ENCODE measurements around the gene SRPX2. TPM values are rescaled to one million over a fixed set of nuclear protein-coding genes. Genes with fewer than 3 reads are reported as not detected.

The SRPX2 gene
- total and polyA plus RNA-seq, 2 of the 13 experiments (the other 11 are each of a cell fraction or from before 2014, with no cell fraction given): 1.5 to 6.7 TPM

DNA sequence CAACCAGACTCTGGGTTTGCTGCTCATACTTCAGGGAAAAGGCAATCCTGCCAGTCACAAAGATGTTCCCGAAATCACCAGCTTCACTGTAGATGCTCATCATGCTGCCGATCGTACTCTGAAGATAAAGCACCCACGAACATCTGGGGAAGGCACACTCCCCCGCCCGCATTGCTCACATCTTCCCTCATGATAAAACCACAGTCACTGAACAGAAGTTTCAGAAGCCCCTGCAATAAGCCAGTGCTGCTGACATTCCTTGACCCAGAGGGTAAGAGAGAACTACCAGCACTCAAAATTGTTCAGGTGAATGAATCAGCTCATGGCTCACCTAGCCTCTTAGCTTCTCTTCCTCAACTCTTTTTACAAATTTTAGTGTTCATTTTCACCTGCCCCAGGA, 43.1 kb downstream of the SRPX2 start (continued):
- TF ChIP-seq HOXA7 (CRISPR knock-in tag; IDR thresholded peaks at IDR 0.05): no peak
- TF ChIP-seq MYC (CRISPR knock-in tag; IDR thresholded peaks at IDR 0.05; ENCODE audit: borderline replicate concordance): no peak
- TF ChIP-seq KLF15 (CRISPR knock-in tag; IDR thresholded peaks at IDR 0.05; ENCODE audit: borderline replicate concordance): no peak
- TF ChIP-seq AHR (CRISPR knock-in tag; IDR thresholded peaks at IDR 0.05): no peak
- TF ChIP-seq SUZ12 (IDR thresholded peaks at IDR 0.05; ENCODE audit: low read depth, low read length): no peak
- no peak for TF ChIP-seq KDM6A (CRISPR knock-in tag; IDR thresholded peaks at IDR 0.05; ENCODE audit: low read depth)

DNA sequence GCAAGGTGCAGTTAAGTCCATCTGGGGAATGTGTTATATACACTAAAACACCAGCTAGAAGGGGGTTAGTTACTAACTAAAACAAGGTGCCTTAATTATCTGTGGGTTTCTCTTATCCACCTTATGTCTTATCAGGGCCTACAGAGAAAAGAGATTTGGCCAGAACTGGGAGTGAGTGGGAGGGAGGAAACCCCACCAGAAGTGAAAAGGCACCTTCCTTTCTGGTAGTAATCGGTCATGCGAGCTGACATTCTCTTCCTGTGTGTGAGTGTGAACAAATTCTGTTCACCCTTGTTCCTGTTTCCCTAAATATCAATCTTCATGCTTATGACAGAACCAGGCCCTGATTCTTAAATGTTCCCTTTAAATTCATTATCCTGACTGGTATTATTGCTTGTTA, 43.5 kb downstream of the SRPX2 start:
- no TSS peak for BruUV-seq (replicated peaks)
- POLR2A ChIA-PET: no interaction called here
- H3K79me2 ChIP-seq (ENCODE audit: insufficient read depth, low read length): no peaks in the 10 kb centered on the region
- CTCF ChIA-PET (ENCODE audit: low intra/inter-chr PET ratio, low total read pairs): interaction anchor here (5.6 kb wide), 1 partner anchor 81 kb away, joined by 139 read pairs; no protein-coding TSS in a partner anchor
- no peak for DNase-seq (ENCODE audit: low spot score)
- no peak overlapping the region for H3K27ac ChIP-seq (ENCODE audit: extremely low read length, insufficient read depth, low read length)
- in situ Hi-C loops (cut with HindIII; ENCODE audit: extremely low pct_ligation_motif_present, low pct_unique_long_range_greater_than_20kb): loop anchor here (5.0 kb wide), 1 partner anchor 80 kb away; no protein-coding TSS in a partner anchor
- no peak for FAIRE-seq
- H3K9ac ChIP-seq (ENCODE audit: insufficient read depth, low read depth, low read length): no peak overlapping the region
- H4K20me1 ChIP-seq (ENCODE audit: insufficient read depth, low read length): no peaks in the 10 kb centered on the region
- H3K4me3 ChIP-seq (replicated peaks in 1 of 3; ENCODE audit: insufficient read depth in 1 of 3, low read depth in 2 of 3, low read length in 3 of 3): no peak overlapping the region
- no peak for ATAC-seq
- intact Hi-C loops (cut with micrococcal nuclease; ENCODE audit: unreplicated experiment): loop anchor here (10.0 kb wide), 1 partner anchor 173 kb away; no protein-coding TSS in a partner anchor
- no peak for TF ChIP-seq FOXA1 (IDR thresholded peaks at IDR 0.05)
- TF ChIP-seq FOXA1 (CRISPR knock-in tag; IDR thresholded peaks at IDR 0.05): no peak
- no peak for TF ChIP-seq ZNF292 (CRISPR knock-in tag; IDR thresholded peaks at IDR 0.05; ENCODE audit: borderline replicate concordance, low read depth)
- TF ChIP-seq ZFP82 (CRISPR knock-in tag; IDR thresholded peaks at IDR 0.05; ENCODE audit: borderline replicate concordance): no peak
- no peak for TF ChIP-seq ZSCAN12 (CRISPR knock-in tag; IDR thresholded peaks at IDR 0.05)
- no peak for TF ChIP-seq ZNF121 (CRISPR knock-in tag; IDR thresholded peaks at IDR 0.05)
- no peaks in the 10 kb centered on the region for H3K27me3 ChIP-seq (ENCODE audit: control insufficient read depth in 1 of 2, insufficient read depth in 2 of 2, low read length in 2 of 2)
- H2AFZ ChIP-seq (ENCODE audit: low read length): no peak overlapping the region
- no peaks in the 10 kb centered on the region for H3K36me3 ChIP-seq (replicated peaks in 1 of 2; ENCODE audit: control insufficient read depth in 1 of 2, insufficient read depth in 2 of 2, low read length in 2 of 2)
- no peaks in the 10 kb centered on the region for H3K4me1 ChIP-seq (ENCODE audit: insufficient read depth, low read length)
- H3K4me2 ChIP-seq (ENCODE audit: low read depth, low read length): no peak overlapping the region
- 85% methylated on average over 2 of the region's 2 CpGs for WGBS (ENCODE audit: low lambda C conversion rate)
- no peaks in the 10 kb centered on the region for H3K9me3 ChIP-seq (ENCODE audit: low read length)
